ENCODE data around the gene POLQ. TPM values are rescaled to one million over a fixed set of nuclear protein-coding genes. Genes with fewer than 3 reads are reported as not detected.

POLQ gene
- total and polyA plus RNA-seq, 2 of the 8 experiments (the other 6 are each of a cell fraction or from before 2014, with no cell fraction given) = 3.6 to 15.3 TPM

- peaks cover 0 to 3% of the 10 kb centered on the region in 2 experiments for H4K20me1 ChIP-seq (replicated peaks in 1 of 2; ENCODE audit: control insufficient read depth in 1 of 2, insufficient read depth in 2 of 2, low read length in 2 of 2)
- no peak overlapping the region for H3K23ac ChIP-seq (ENCODE audit: insufficient read length)
- H3K4me2 ChIP-seq (ENCODE audit: insufficient read depth in 1 of 2, low read depth in 2 of 2, low read length in 2 of 2) = no peak overlapping the region
- no peaks in the 10 kb centered on the region; the same call in 1 of the 2 replicates for H3K23me2 ChIP-seq (ENCODE audit: low read depth, low read length)
- no peaks in the 10 kb centered on the region for H3K79me1 ChIP-seq (ENCODE audit: low read depth, low read length)
- DNase-seq (ENCODE audit: low read depth in 1 of 2, low spot score in 2 of 2) (no peak), FAIRE-seq (no peak)
- H4K5ac ChIP-seq (ENCODE audit: insufficient read length, low read depth, low read length) = no peak overlapping the region
- H2BK12ac ChIP-seq (ENCODE audit: low read depth, low read length) = no peak overlapping the region
- H3K4me3 ChIP-seq (ENCODE audit: extremely low read depth in 1 of 4, insufficient read depth in 2 of 4, low read depth in 3 of 4, low read length in 4 of 4) = no peak overlapping the region
- H2BK5ac ChIP-seq (ENCODE audit: low read depth, low read length) = no peak overlapping the region
- no peak overlapping the region for H2AFZ ChIP-seq (ENCODE audit: low read length)
- H3K4ac ChIP-seq (replicated peaks; ENCODE audit: insufficient read length, low read depth, low read length) = no peak overlapping the region
- no peaks in the 10 kb centered on the region for H3K4me1 ChIP-seq (replicated peaks in 1 of 4; ENCODE audit: control insufficient read depth in 3 of 4, insufficient read depth in 4 of 4, low read length in 3 of 4)
- WGBS, 2 experiments (ENCODE audit: extremely low coverage in 1 of 2, insufficient coverage in 1 of 2, insufficient read length in 1 of 2, insufficient replicate concordance in 2 of 2, low coverage in 1 of 2, low lambda C conversion rate in 2 of 2, missing lambda C conversion rate in 1 of 2) = 85% methylated on average over 3 of the region's 3 CpGs; no CpG with 5 or more reads in 1 of the 2 experiments
- H2AK5ac ChIP-seq (ENCODE audit: low read depth, low read length) = no peak overlapping the region
- H2BK15ac ChIP-seq (ENCODE audit: low read length) = no peak overlapping the region
- peaks cover 5 to 60% (median 38%) of the 10 kb centered on the region in 4 experiments for H3K36me3 ChIP-seq (ENCODE audit: control insufficient read depth in 2 of 4, insufficient read depth in 4 of 4, low read length in 3 of 4)
- H3K56ac ChIP-seq (replicated peaks; ENCODE audit: insufficient read length, low read depth, low read length) = no peak overlapping the region
- no peaks in the 10 kb centered on the region for H3K27me3 ChIP-seq (replicated peaks in 1 of 4; ENCODE audit: control insufficient read depth in 3 of 4, extremely low read depth in 1 of 4, insufficient read depth in 3 of 4, low read length in 3 of 4)
- H3K18ac ChIP-seq (ENCODE audit: extremely low read depth, low read length) = no peak overlapping the region
- no peak overlapping the region for H4K8ac ChIP-seq (ENCODE audit: extremely low read depth, insufficient read depth, low read length)
- no peak overlapping the region for H3K9ac ChIP-seq (replicated peaks in 1 of 4; ENCODE audit: extremely low read depth in 1 of 4, low read depth in 3 of 4, low read length in 3 of 4)
- H3K79me2 ChIP-seq (ENCODE audit: control insufficient read depth in 1 of 2, insufficient read depth in 2 of 2, low read length in 2 of 2) = no peaks in the 10 kb centered on the region
- no peak overlapping the region for H2BK120ac ChIP-seq (replicated peaks; ENCODE audit: low read depth, low read length)
- H3K14ac ChIP-seq (ENCODE audit: insufficient read length) = no peak overlapping the region
- ChIA-PET POLR2A (ENCODE audit: partially characterized antibody) (interaction anchor here (0.7 kb wide), 1 partner anchor 93 kb away, joined by 4 read pairs; no protein-coding TSS in a partner anchor), CTCF (ENCODE audit: partially characterized antibody) (interaction anchor here (0.5 to 1.8 kb wide), 5 partner anchors 10 to 126 kb away, joined by 3 to 5 read pairs (median 3); no protein-coding TSS in a partner anchor)
- no peaks in the 10 kb centered on the region for H3K9me3 ChIP-seq (ENCODE audit: insufficient read depth in 2 of 2, low read depth in 1 of 2, low read length in 1 of 2)
- H4K91ac ChIP-seq (replicated peaks; ENCODE audit: insufficient read length, low read length) = no peak overlapping the region
- no peak overlapping the region for H3K27ac ChIP-seq (ENCODE audit: low read depth, low read length)
- H2BK20ac ChIP-seq (ENCODE audit: low read length) = no peak overlapping the region
- TF ChIP-seq TBP (IDR thresholded peaks at IDR 0.05; ENCODE audit: low read depth, low read length) (no peak), USF2 (IDR thresholded peaks at IDR 0.05; ENCODE audit: low read length) (no peak), CBX5 (IDR thresholded peaks at IDR 0.05; ENCODE audit: low read depth, low read length) (no peak), CHD2 (IDR thresholded peaks at IDR 0.05; ENCODE audit: low read length) (no peak), KDM1A (IDR thresholded peaks at IDR 0.05; ENCODE audit: borderline replicate concordance, low read length) (no peak), ZNF274 (IDR thresholded peaks at IDR 0.05; ENCODE audit: borderline replicate concordance, extremely low read depth, low read length) (no peak), JUND (IDR thresholded peaks at IDR 0.05; ENCODE audit: low read length) (no peak), SP4 (IDR thresholded peaks at IDR 0.05; ENCODE audit: low read length) (no peak), PHF8 (conservative IDR thresholded peaks at IDR 0.05; ENCODE audit: low read depth, low read length) (no peak), HDAC2 (IDR thresholded peaks at IDR 0.05; ENCODE audit: borderline replicate concordance in 1 of 2, low read depth in 2 of 2, low read length in 2 of 2) (no peak), POU5F1 (IDR thresholded peaks at IDR 0.05; ENCODE audit: low read depth, low read length) (no peak), SP2 (IDR thresholded peaks at IDR 0.05; ENCODE audit: low read length) (no peak)
- TF ChIP-seq, protein P1, sequence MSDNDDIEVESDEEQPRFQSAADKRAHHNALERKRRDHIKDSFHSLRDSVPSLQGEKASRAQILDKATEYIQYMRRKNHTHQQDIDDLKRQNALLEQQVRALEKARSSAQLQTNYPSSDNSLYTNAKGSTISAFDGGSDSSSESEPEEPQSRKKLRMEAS (IDR thresholded peaks at IDR 0.05) = no peak
Observed at GRCh38 chr3:121529308-121529707, 16.5 kb downstream of the POLQ start.
